Upper lobe of left lung (tissue), 4 donors: ENCODE results near the gene ADAM22.

Experiments
- POLR2A ChIP-seq, 4 donors: fragments of 450-650 bp; IDR thresholded peaks; one replicate each; pipeline ENCODE4 v1.5.1; 2016 to 2017; ENCODE audit warnings: antibody characterized with exemption in 4 of 4, mild to moderate bottlenecking in 2 of 4
- TF ChIP-seq, protein P1 (sequence below), 6 experiments: fragments of 450-650 bp in 4 of 6; fragments of 200-600 bp in 2 of 6; sonication (generic) in 2 of 6; IDR thresholded peaks; one replicate each; pipeline ENCODE4 v1.5.1; 2016 to 2019; ENCODE audit warnings: antibody characterized with exemption in 6 of 6

DNA sequence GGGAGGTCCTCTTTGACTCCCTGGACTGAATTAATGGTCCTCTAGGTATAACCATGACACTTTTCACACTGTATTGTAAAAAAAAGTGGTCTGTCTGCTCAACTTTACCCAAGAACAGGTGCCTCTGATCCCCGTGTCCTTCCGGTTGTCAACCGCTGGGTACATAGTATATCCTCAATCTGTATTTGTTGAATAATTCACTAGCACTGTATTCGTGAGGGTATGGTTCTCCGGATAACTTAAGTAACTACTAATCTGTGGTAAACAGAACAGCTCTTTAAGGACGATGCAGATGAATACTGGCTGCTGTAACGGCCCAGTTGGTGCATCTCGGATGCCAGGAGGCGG lies 472 bp upstream of the ADAM22 start:
- TF ChIP-seq, protein P1, sequence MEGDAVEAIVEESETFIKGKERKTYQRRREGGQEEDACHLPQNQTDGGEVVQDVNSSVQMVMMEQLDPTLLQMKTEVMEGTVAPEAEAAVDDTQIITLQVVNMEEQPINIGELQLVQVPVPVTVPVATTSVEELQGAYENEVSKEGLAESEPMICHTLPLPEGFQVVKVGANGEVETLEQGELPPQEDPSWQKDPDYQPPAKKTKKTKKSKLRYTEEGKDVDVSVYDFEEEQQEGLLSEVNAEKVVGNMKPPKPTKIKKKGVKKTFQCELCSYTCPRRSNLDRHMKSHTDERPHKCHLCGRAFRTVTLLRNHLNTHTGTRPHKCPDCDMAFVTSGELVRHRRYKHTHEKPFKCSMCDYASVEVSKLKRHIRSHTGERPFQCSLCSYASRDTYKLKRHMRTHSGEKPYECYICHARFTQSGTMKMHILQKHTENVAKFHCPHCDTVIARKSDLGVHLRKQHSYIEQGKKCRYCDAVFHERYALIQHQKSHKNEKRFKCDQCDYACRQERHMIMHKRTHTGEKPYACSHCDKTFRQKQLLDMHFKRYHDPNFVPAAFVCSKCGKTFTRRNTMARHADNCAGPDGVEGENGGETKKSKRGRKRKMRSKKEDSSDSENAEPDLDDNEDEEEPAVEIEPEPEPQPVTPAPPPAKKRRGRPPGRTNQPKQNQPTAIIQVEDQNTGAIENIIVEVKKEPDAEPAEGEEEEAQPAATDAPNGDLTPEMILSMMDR (IDR thresholded peaks at IDR 0.05) = no peak
- TF ChIP-seq POLR2A (IDR thresholded peaks at IDR 0.05) = no peak
